D721Med (cell line): Measurements from ENCODE around the gene ZNF222.

Source experiments
- DNase-seq: peaks from one replicate; pipeline ENCODE4 v3.0.0; 2011; ENCODE audit warnings: low spot score; ENCODE audit not compliant: insufficient read length
- FAIRE-seq: peaks from 2 replicates; lab custom pipeline; 2011; peaks lifted over from hg19 to GRCh38; lab: Jason Lieb, UNC
- CTCF ChIP-seq: IDR thresholded peaks from 2 replicates; pipeline ENCODE4 v1.5.1; 2012; ENCODE audit warnings: mild to moderate bottlenecking, control low read depth; ENCODE audit not compliant: insufficient read depth; ENCODE audit errors: missing control alignments

The ZNF222 gene

GRCh38 chr19:44071824-44072542, 46.8 kb downstream of the ZNF222 start, which contains the start of gene ZNF284:
TSS of gene ZNF284 (plus strand) at chr19:44072159. CDS start at chr19:44076390, 4,231 bp downstream.
- TF ChIP-seq CTCF = no peak
- peak; percentile 77 for DNase-seq
- no peak for FAIRE-seq

DNA sequence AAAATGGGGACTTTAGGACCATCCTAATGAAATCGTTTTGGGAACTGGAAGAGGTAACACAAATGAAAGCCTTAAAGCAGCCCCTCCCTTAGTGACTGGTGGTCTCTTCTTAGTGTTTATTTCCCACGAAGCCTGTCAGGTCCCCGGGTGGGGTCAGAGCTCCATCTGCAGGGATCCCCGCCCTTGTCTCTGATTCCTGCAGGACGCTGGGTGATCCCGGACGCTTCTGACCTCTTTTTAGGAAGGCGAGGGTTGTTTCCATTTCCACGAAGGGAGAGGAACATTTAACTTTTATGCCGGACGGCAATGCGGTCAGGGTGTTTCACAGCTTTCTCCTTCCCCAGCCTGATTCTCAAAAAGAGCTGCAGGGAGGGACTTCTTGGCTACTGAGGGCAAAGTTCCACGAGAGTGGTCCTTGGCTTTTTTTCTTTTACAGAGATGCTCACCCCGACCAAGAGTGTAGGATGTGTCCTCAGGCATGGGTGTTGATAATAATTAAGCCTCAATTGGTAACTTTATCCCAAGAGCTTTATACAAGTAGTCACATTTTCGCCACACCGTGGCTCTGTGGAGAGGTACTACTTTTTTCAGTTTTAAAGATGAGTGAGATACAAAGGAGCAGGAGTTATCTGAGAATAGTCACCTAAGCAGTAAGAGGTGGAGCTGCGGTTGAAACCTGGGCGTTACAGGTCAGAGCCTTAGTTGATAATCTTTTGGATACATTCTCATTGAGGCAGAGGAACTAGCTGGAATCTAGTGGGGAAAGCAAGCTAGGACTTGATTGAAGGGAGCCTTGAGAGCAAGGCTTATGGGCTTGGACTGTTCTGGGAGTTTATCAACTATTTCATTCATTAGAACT, 47.6 kb downstream of the ZNF222 start:
- FAIRE-seq (no peak), DNase-seq (no peak)
- peak; percentile 4 for TF ChIP-seq CTCF

DNA sequence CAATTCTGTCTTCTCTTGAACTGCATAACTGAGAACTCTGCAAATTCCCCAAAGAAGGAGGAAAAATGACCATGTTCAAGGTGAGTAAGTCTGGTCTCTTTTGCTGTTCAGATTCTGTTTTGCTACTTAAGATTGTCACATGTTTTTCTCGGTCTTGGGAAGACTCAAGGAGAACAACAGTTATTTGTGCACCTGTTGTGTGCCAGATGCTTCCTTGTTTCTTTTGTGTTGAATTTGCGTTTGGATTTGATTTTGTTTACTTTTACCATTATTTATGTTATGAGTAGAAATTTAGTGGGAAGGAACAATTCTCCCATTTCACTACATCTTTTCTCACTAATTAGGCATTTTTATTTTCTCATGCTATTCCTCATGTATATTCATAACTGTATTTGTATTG, 51.1 kb downstream of the ZNF222 start:
- TF ChIP-seq CTCF = no peak
- no peak for FAIRE-seq
- DNase-seq = no peak
